LNCaP clone FGC (cell line): Measurements from ENCODE around the gene CD53.

Experiments
- DNase-seq: peaks from one replicate; pipeline ENCODE4 v3.0.0-alpha.2; 2011; ENCODE audit warnings: low read depth
- H3K4me3 ChIP-seq: 2 replicates; pipeline ENCODE4 v1.5.1; 2011; ENCODE audit warnings: mild to moderate bottlenecking, low read depth, low read length, control low read depth
- TF ChIP-seq, protein P1 (sequence below): IDR thresholded peaks from 2 replicates; pipeline ENCODE4 v1.5.1; 2012; ENCODE audit warnings: mild to moderate bottlenecking; ENCODE audit not compliant: control insufficient read depth, insufficient read depth; ENCODE audit errors: extremely low read depth

Gene CD53

DNA sequence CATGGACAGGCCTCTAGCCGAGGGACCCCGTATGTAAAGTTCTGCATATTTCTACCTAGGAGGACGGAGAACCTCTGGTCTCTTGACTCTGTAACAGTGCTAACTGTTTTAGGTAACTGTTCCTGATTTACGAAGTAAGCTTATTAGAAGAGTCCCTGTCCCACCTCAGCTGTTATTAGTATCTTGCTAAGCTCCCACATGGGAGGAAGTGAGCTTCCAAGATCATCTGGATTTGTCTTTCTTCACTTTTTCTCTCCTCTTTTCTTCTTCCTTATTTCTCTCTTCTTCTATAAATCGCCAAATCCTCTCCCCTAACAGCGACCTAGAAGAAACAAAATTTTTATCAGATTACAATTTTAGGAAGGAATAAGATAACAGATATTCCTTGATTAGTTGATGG, 4.4 kb downstream of the CD53 start:
- DNase-seq, result no peak
- TF ChIP-seq, protein P1, sequence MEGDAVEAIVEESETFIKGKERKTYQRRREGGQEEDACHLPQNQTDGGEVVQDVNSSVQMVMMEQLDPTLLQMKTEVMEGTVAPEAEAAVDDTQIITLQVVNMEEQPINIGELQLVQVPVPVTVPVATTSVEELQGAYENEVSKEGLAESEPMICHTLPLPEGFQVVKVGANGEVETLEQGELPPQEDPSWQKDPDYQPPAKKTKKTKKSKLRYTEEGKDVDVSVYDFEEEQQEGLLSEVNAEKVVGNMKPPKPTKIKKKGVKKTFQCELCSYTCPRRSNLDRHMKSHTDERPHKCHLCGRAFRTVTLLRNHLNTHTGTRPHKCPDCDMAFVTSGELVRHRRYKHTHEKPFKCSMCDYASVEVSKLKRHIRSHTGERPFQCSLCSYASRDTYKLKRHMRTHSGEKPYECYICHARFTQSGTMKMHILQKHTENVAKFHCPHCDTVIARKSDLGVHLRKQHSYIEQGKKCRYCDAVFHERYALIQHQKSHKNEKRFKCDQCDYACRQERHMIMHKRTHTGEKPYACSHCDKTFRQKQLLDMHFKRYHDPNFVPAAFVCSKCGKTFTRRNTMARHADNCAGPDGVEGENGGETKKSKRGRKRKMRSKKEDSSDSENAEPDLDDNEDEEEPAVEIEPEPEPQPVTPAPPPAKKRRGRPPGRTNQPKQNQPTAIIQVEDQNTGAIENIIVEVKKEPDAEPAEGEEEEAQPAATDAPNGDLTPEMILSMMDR, result no peak
- H3K4me3 ChIP-seq, result no peak overlapping the region

DNA sequence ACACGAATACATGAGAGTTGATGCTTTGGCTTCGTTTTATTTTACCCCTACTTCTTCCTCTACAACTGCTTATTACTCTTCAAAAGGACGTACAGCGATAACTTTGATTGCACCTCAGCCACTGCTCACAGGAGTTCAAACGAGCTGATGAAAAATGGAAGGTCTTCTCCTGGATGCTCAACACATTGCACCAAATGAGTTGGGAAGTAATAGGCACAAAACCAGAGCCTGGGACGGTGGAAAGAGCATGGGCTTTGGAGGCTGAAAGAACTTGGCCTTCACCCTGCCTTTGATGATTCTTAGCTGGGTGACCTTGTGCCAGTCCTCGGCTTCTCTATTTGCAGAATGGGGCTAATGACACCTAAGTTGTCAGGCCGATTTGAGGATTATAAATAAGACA, 4.8 kb downstream of the CD53 start:
- TF ChIP-seq, protein P1, result no peak
- no peak overlapping the region for H3K4me3 ChIP-seq
- no peak for DNase-seq

DNA sequence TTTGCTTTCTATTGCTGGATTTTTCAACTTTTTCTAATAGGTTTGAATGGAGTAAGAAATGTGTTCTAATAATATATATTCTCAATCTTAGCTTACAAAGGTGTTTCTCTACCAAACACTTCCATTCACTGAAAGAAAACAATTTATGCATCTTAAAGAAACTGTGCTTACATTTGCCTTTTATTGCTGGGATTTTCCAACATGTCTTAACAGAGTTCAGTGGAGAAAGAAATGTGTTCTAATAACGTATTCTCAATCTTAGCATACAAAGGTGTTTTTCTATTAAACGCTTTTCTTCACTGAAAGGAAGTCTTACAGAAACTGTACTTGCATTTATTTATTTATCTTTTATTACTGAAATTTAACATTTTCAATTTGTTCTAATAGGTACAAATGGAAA, 5.6 kb downstream of the CD53 start:
- no peak for DNase-seq
- TF ChIP-seq, protein P1, result no peak
- no peak overlapping the region for H3K4me3 ChIP-seq

DNA sequence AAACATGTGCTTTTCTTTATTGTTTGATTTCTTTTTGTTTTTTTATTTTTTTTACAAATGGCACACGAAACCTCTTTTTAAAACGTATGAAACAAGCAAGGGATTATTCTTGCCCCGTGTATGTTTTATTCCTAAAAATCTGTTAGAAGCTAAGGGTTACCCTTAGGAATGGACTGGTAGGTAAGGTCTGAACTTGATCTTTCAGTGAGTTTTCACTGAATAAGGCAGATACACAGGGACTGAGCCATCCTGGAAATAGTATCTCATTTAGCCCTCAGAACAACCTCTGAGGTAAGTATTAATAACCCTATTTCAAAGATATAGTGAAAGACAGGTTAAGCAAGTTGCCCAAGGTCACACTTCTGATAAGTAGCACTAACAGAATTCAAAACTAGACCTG, 6.0 kb downstream of the CD53 start:
- H3K4me3 ChIP-seq, result no peak overlapping the region
- no peak for DNase-seq

DNA sequence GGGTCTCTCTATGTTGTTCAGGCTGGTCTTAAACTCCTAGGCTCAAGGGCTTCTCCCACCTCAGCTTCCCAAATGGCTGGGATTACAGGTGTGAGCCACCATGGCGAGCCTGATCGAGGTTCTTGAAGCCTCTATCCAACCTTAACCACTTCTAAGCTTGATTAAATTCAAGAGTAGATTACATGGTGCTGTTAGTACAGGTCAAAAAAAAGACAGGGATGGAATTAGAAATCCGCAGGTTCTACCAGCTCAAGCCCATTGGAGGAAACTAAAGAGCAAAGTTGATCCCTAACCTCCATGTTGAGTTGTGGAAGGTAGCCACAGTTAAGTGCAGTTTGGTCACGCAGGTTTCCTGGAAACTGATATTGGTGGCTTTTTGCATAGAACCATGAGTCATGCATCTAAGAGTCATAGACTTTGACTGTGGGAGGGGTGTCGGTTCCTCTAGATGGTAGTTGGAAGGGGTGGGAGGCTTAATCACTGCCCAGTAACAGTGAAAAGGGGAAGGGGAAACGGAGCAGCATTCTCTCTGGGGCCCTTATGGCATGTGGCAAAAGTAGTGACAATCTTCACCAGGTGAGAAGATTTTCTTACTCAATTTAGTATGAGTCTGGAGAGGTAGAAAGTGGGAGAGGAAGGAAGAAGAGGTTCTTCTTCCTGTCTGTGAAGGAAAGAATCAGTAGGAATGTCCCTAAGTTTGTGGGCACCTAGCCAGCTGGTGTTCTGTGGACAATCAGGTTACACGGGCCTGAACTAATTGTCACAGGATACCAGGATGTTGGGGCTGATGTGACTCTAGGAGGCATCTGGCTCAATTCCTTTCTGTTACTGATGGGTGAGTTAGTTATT, 7.0 kb downstream of the CD53 start:
- H3K4me3 ChIP-seq, result no peak overlapping the region
- peak; percentile 11 for DNase-seq
- TF ChIP-seq, protein P1, result no peak

More for the DNA sequence above, 6.0 kb downstream of the CD53 start:
- TF ChIP-seq, protein P1, result no peak

DNA sequence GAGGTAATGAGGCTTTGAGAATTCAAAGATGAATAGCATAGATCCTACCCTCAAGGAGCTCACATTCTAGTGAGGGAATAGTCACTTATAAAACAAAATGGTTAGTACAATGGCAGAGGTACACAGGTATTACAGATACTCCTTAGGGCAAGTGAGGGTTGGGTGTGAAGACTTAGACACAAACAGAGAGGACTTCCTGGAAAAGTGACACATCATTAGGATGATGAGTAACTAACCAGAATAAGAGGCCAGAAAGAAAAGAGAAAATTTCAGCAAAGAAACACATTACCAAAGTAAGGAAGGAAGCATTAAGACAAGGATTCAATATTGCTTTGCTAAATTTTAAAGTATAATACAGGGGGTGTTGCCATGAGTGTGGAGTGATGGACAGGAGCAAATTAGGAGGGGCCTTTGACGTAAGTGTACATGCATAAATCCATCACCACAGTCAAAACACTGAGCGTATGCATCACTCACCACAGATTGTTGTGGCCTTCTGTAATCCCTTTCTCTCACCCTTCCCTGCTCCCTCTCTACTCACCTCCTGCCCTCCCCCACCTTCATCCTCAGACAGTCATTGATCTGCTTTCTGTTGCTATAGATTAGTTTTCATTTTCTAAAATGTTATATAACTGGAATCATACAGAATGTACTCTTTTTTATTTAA, 7.9 kb downstream of the CD53 start:
- TF ChIP-seq, protein P1, result no peak
- DNase-seq, result no peak
- H3K4me3 ChIP-seq, result no peak overlapping the region
